K562 (cell line): ENCODE results near the gene SMG6. TPM values are rescaled to one million over a fixed set of nuclear protein-coding genes. Genes with fewer than 3 reads are reported as not detected.

Source experiments
- ATAC-seq: fragments of 200-7000 bp; cut with Tn5 transposase; 3 replicates; pipeline ENCODE4 v1.9.1; 2020; ENCODE audit warnings: moderate library complexity
- BruUV-seq: library from RNA; stranded (reverse); fragments of 400-500 nt; replicated peaks from 2 replicates; lab custom pipeline; 2021; lab: Mats Ljungman, UMichigan
- CTCF ChIA-PET: fragments of 300-600 bp; formaldehyde crosslinking; extraction: SDS; loops from one replicate; lab custom pipeline; 2021; ENCODE audit warnings: low intra/inter-chr PET ratio; lab: Yijun Ruan, JAX
- POLR2A ChIA-PET: fragments of 300-600, 350-650 bp; sonication (Branson Sonifier 250); formaldehyde crosslinking; extraction: SDS; loops from one replicate; lab custom pipeline; 2021; ENCODE audit warnings: antibody characterized with exemption, inconsistent platforms; lab: Yijun Ruan, JAX
- DNase-seq, 4 experiments: peaks; one replicate each; pipeline versions ENCODE4 v3.0.0 to v3.0.0-alpha.2; 2011 to 2018; ENCODE audit warnings: low spot score in 3 of 4, mixed read lengths in 3 of 4; ENCODE audit errors: extremely low read depth in 1 of 4
- FAIRE-seq: peaks from 2 replicates; lab custom pipeline; 2011; peaks lifted over from hg19 to GRCh38; lab: Jason Lieb, UNC
- H2AFZ ChIP-seq: 2 replicates; pipeline ENCODE4 v1.6.0; 2011; ENCODE audit warnings: low read depth, low read length, control low read depth, inconsistent platforms
- H3K27ac ChIP-seq: fragments of 200-600 bp; 3 replicates; pipeline ENCODE4 v1.8.0; 2011; ENCODE audit warnings: low read depth, mild to moderate bottlenecking, control low read depth, inconsistent platforms, low read length, moderate library complexity, mixed read lengths; ENCODE audit errors: extremely low read depth
- H3K27me3 ChIP-seq, 2 experiments: fragments of 300-600 bp in 1 of 2; 2 replicates in 1 of 2; 3 replicates in 1 of 2; pipeline versions ENCODE4 v1.6.0 to v1.8.0; 2011; ENCODE audit warnings: inconsistent platforms in 2 of 2, low read length in 2 of 2, mild to moderate bottlenecking in 1 of 2, mixed read lengths in 1 of 2, moderate library complexity in 1 of 2; ENCODE audit not compliant: control insufficient read depth in 2 of 2, insufficient read depth in 2 of 2
- H3K36me3 ChIP-seq: fragments of 300-600 bp; 3 replicates; pipeline ENCODE4 v1.8.0; 2011; ENCODE audit warnings: mild to moderate bottlenecking, low read length, inconsistent platforms; ENCODE audit not compliant: control insufficient read depth, insufficient read depth
- H3K4me1 ChIP-seq, 2 experiments: fragments of 200-600 bp in 1 of 2; replicated peaks in 1 of 2; 2 replicates in 1 of 2; 3 replicates in 1 of 2; pipeline versions ENCODE4 v1.5.1 to v1.8.0; 2011; ENCODE audit warnings: inconsistent platforms in 2 of 2, low read length in 2 of 2, mild to moderate bottlenecking in 1 of 2, mixed read lengths in 1 of 2, moderate library complexity in 1 of 2; ENCODE audit not compliant: control insufficient read depth in 2 of 2, insufficient read depth in 2 of 2
- H3K4me2 ChIP-seq: 2 replicates; pipeline ENCODE4 v1.6.1; 2011; ENCODE audit warnings: low read length, control low read depth, inconsistent platforms, mixed read lengths; ENCODE audit not compliant: insufficient read depth
- H3K4me3 ChIP-seq: fragments of 200-600 bp; sonication (generic), shearing (Covaris generic); 2 replicates; pipeline ENCODE4 v1.5.1; 2016; ENCODE audit warnings: control low read depth, inconsistent platforms
- H3K79me2 ChIP-seq: fragments of 200-600 bp; 3 replicates; pipeline ENCODE4 v1.8.0; 2011; ENCODE audit warnings: low read length, inconsistent platforms; ENCODE audit not compliant: control insufficient read depth, insufficient read depth
- H3K9ac ChIP-seq, 2 experiments: 2 replicates each; pipeline versions ENCODE4 v1.6.0 to v1.6.1; 2011; ENCODE audit warnings: low read depth in 2 of 2, low read length in 2 of 2, control low read depth in 1 of 2, inconsistent platforms in 1 of 2, mild to moderate bottlenecking in 1 of 2, mixed read lengths in 1 of 2; ENCODE audit not compliant: insufficient read depth in 1 of 2
- H3K9me1 ChIP-seq: one replicate; pipeline ENCODE4 v1.6.0; 2011; ENCODE audit warnings: inconsistent platforms, mild to moderate bottlenecking, low read length, moderate library complexity; ENCODE audit not compliant: control insufficient read depth, insufficient read depth
- H3K9me3 ChIP-seq: replicated peaks from 2 replicates; pipeline ENCODE4 v1.5.1; 2011; ENCODE audit warnings: low read depth, low read length, inconsistent platforms; ENCODE audit not compliant: control insufficient read depth, insufficient read depth
- H4K20me1 ChIP-seq: replicated peaks from 2 replicates; pipeline ENCODE4 v1.6.1; 2011; ENCODE audit warnings: low read length, inconsistent platforms, mixed read lengths; ENCODE audit not compliant: control insufficient read depth, insufficient read depth
- WGBS: fragments of 100-300 bp; shearing (Covaris generic); methylation state at CpG from one replicate; pipeline ENCODE4 v1.1.6; 2016; ENCODE audit warnings: low coverage, mixed read lengths; ENCODE audit not compliant: insufficient coverage; ENCODE audit errors: missing lambda C conversion rate; 5-methylcytosine and 5-hydroxymethylcytosine counted together
- in situ Hi-C: fragments of 300-500 bp; cut with MboI; formaldehyde crosslinking; loops from 4 replicates; pipeline ENCODE4 v1.15.0; 2018; ENCODE audit warnings: inconsistent platforms, mixed read lengths
- intact Hi-C: fragments of 100-400 bp; cut with micrococcal nuclease; formaldehyde crosslinking; loops from 2 replicates; pipeline ENCODE4 v1.14.2; 2022
- polyA plus RNA-seq, 8 experiments: library from polyadenylated mRNA; depleted of rRNA in 4 of 8; stranded (reverse) in 5 of 8; unstranded in 3 of 8; fragments of >200 nt; fragmentation: Nextera tagmentation in 2 of 8; fragmentation: Illumina TruSeq in 1 of 8; extraction: Ambion mirVana in 2 of 8; extraction: Trizol in 1 of 8; gene quantifications; 2 replicates each; pipeline versions ENCODE4 v1.2.1 to v1.2.3, GENCODE V29; 2011 to 2014; ENCODE audit warnings: inconsistent platforms in 1 of 8, missing spikeins in 1 of 8
- total RNA-seq, 7 experiments: library from RNA; depleted of rRNA in 6 of 7; stranded (reverse); fragments of >200 nt in 6 of 7; fragmentation: Illumina TruSeq in 2 of 7; extraction: Trizol in 2 of 7; gene quantifications; 2 replicates each; pipeline versions ENCODE4 v1.2.1 to v1.2.3, GENCODE V29; 2011 to 2021; ENCODE audit warnings: low replicate concordance in 1 of 7
- TF ChIP-seq, protein P1 (sequence below): sonication (generic); formaldehyde crosslinking; IDR thresholded peaks from 2 replicates; pipeline ENCODE4 v1.8.1; 2022; ENCODE audit warnings: missing genetic modification reagents
- TF ChIP-seq, protein P2 (sequence below): sonication (generic); formaldehyde crosslinking; IDR thresholded peaks from 2 replicates; pipeline ENCODE4 v1.8.1; 2023; ENCODE audit warnings: mild to moderate bottlenecking, missing genetic modification reagents
- TF ChIP-seq, protein P3 (sequence below): sonication (generic); formaldehyde crosslinking; IDR thresholded peaks from 2 replicates; pipeline ENCODE4 v1.8.0; 2022; ENCODE audit warnings: mild to moderate bottlenecking, missing genetic modification reagents

Gene SMG6
- total and polyA plus RNA-seq, 9 of the 15 experiments (the other 6 are each of a cell fraction or from before 2014, with no cell fraction given): 0.44 to 13.9 (median 6.0) TPM

DNA sequence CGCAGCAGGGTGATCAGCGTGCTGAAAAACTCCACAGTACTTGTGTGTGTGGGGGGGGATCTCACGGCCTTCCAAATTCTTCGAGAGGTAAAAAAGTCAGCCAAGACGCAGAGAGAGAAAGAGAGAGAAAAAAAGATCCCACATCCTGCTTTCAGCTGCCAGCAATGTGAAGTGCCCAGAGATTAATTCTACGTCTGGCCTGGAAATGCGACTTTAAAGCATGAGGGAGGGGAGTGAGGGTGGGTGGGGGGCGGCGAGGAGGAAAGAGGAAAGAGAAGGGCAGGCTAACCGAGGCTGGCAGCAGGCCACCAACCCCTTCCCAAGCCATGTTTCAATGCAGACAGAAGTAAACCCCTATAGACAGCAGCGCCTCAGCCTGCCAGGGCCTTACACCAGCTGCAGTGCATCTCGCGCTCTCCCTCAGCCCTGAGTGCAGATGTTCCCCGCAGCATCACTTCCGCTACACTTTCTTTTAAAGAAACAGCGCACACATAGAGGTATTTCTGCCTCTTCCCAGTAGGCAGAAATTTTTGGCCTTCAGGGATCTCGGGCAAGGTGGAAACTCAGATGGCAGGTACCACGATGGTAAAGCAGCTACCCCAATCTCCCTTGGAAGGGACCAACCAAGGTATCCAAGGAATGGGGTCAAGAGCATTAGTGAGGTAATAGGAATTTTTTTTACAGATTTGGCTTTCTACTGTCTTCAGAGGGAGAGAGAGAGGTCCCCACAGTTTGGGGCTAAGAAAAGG lies 87.8 kb downstream of the SMG6 start:
- DNase-seq: no peak
- H3K36me3 ChIP-seq: peaks cover 10% of the 10 kb centered on the region; the same call in 1 of the 3 replicates
- 0 out of 3 replicates have a peak, but pooled peaks cover 4% of the 10 kb centered on the region for H3K79me2 ChIP-seq
- H3K27me3 ChIP-seq: no peaks in the 10 kb centered on the region
- no peak overlapping the region for H3K4me2 ChIP-seq
- WGBS: 79% methylated on average over 14 of the region's 18 CpGs
- in situ Hi-C loops: no loop called here
- H3K4me3 ChIP-seq: no peak overlapping the region
- H3K9me1 ChIP-seq: no peaks in the 10 kb centered on the region
- H4K20me1 ChIP-seq: no peaks in the 10 kb centered on the region
- intact Hi-C loops: no loop called here
- ChIA-PET POLR2A (interaction anchor here (0.7 kb wide), 1 partner anchor 99 kb away, joined by 3 read pairs; no protein-coding TSS in a partner anchor), CTCF (interaction anchor here (0.6 kb wide), 1 partner anchor 67 kb away, joined by 6 read pairs; no protein-coding TSS in a partner anchor)
- TF ChIP-seq, protein P1, sequence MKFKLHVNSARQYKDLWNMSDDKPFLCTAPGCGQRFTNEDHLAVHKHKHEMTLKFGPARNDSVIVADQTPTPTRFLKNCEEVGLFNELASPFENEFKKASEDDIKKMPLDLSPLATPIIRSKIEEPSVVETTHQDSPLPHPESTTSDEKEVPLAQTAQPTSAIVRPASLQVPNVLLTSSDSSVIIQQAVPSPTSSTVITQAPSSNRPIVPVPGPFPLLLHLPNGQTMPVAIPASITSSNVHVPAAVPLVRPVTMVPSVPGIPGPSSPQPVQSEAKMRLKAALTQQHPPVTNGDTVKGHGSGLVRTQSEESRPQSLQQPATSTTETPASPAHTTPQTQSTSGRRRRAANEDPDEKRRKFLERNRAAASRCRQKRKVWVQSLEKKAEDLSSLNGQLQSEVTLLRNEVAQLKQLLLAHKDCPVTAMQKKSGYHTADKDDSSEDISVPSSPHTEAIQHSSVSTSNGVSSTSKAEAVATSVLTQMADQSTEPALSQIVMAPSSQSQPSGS (CRISPR knock-in tag): no peak
- TF ChIP-seq, protein P2, sequence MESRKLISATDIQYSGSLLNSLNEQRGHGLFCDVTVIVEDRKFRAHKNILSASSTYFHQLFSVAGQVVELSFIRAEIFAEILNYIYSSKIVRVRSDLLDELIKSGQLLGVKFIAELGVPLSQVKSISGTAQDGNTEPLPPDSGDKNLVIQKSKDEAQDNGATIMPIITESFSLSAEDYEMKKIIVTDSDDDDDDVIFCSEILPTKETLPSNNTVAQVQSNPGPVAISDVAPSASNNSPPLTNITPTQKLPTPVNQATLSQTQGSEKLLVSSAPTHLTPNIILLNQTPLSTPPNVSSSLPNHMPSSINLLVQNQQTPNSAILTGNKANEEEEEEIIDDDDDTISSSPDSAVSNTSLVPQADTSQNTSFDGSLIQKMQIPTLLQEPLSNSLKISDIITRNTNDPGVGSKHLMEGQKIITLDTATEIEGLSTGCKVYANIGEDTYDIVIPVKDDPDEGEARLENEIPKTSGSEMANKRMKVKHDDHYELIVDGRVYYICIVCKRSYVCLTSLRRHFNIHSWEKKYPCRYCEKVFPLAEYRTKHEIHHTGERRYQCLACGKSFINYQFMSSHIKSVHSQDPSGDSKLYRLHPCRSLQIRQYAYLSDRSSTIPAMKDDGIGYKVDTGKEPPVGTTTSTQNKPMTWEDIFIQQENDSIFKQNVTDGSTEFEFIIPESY (CRISPR knock-in tag): peak; percentile 97
- TF ChIP-seq, protein P3, sequence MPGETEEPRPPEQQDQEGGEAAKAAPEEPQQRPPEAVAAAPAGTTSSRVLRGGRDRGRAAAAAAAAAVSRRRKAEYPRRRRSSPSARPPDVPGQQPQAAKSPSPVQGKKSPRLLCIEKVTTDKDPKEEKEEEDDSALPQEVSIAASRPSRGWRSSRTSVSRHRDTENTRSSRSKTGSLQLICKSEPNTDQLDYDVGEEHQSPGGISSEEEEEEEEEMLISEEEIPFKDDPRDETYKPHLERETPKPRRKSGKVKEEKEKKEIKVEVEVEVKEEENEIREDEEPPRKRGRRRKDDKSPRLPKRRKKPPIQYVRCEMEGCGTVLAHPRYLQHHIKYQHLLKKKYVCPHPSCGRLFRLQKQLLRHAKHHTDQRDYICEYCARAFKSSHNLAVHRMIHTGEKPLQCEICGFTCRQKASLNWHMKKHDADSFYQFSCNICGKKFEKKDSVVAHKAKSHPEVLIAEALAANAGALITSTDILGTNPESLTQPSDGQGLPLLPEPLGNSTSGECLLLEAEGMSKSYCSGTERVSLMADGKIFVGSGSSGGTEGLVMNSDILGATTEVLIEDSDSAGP (CRISPR knock-in tag): peak; percentile 81; the same call in 1 of the 2 replicates
- BruUV-seq: no TSS peak
- no peak overlapping the region for H3K9ac ChIP-seq
- ATAC-seq: peak; percentile 66; the same call in 2 of the 3 replicates
- H3K4me1 ChIP-seq: peaks cover 6% of the 10 kb centered on the region in 2 experiments; a peak in 3 of 5 replicates
- no peak overlapping the region for H3K27ac ChIP-seq
- H3K9me3 ChIP-seq: no peaks in the 10 kb centered on the region
- no peak overlapping the region for H2AFZ ChIP-seq
- FAIRE-seq: no peak
